Lung (tissue), 12 donors: ENCODE measurements around the gene TFIP11. TPM values are rescaled to one million over a fixed set of nuclear protein-coding genes. Genes with fewer than 3 reads are reported as not detected.
A peak's percentile ranks its signal among the peaks of the same experiment; 100 is the strongest.

Experiments used
- ATAC-seq: fragments of 200-7000 bp; cut with Tn5 transposase; one replicate; pipeline ENCODE4 v1.9.1; 2020; ENCODE audit warnings: moderate number of reproducible peaks; ENCODE audit not compliant: insufficient read depth, low FRiP score
- DNase-seq, 3 donors: peaks; one replicate each; pipeline ENCODE4 v3.0.0-alpha.2; 2013 to 2017
- H3K27ac ChIP-seq, 2 donors: one replicate each; pipeline ENCODE4 v1.5.1; 2013; ENCODE audit warnings: mild to moderate bottlenecking in 2 of 2, moderate library complexity in 2 of 2, control low read depth in 1 of 2, inconsistent platforms in 1 of 2, low read depth in 1 of 2, low read length in 1 of 2
- H3K27me3 ChIP-seq, 3 donors: one replicate each; pipeline ENCODE4 v1.5.1; 2013; ENCODE audit warnings: low read length in 2 of 3; ENCODE audit not compliant: control insufficient read depth in 3 of 3, insufficient read depth in 3 of 3
- H3K36me3 ChIP-seq, 4 donors: one replicate each; pipeline ENCODE4 v1.5.1; 2013; ENCODE audit warnings: low read length in 4 of 4, mild to moderate bottlenecking in 1 of 4, moderate library complexity in 1 of 4; ENCODE audit not compliant: control insufficient read depth in 4 of 4, insufficient read depth in 4 of 4
- H3K4me1 ChIP-seq, 5 donors: one replicate each; pipeline ENCODE4 v1.5.1; 2013; ENCODE audit warnings: low read length in 5 of 5, mild to moderate bottlenecking in 2 of 5, moderate library complexity in 1 of 5; ENCODE audit not compliant: control insufficient read depth in 5 of 5, insufficient read depth in 5 of 5
- H3K4me3 ChIP-seq: one replicate; pipeline ENCODE4 v1.5.1; 2013; ENCODE audit warnings: mild to moderate bottlenecking, control low read depth, moderate library complexity
- H3K9ac ChIP-seq, 2 donors: one replicate each; pipeline ENCODE4 v1.5.1; 2013; ENCODE audit warnings: low read length in 2 of 2, control low read depth in 1 of 2; ENCODE audit not compliant: insufficient read depth in 1 of 2
- H3K9me3 ChIP-seq, 4 donors: one replicate each; pipeline ENCODE4 v1.5.1; 2013; ENCODE audit warnings: low read length in 3 of 4, mild to moderate bottlenecking in 1 of 4, moderate library complexity in 1 of 4; ENCODE audit not compliant: control insufficient read depth in 4 of 4, insufficient read depth in 3 of 4
- WGBS, 2 donors: extraction: QIAGEN DNeasy Blood & Tissue Kit; methylation state at CpG; one replicate each; pipeline ENCODE4 v1.1.7; 2013; 5-methylcytosine and 5-hydroxymethylcytosine counted together
- polyA plus RNA-seq, 2 donors: library from polyadenylated mRNA; stranded (reverse); fragments of 200-250 nt; gene quantifications; one replicate each; pipeline ENCODE4 v1.2.1, GENCODE V29; 2013
- total RNA-seq, 2 donors: library from RNA; depleted of rRNA in 1 of 2; stranded (reverse); fragments of >200 nt in 1 of 2; gene quantifications; one replicate each; pipeline ENCODE4 v1.2.1, GENCODE V29; 2014 to 2021
- TF ChIP-seq, protein P1 (sequence below): IDR thresholded peaks from 2 replicates; pipeline ENCODE4 v1.5.1; 2012; ENCODE audit warnings: mild to moderate bottlenecking; ENCODE audit errors: control extremely low read depth, extremely low read depth
- donor health status: control.
- donor health status: control.
- donor health status: Bipolar disorder and iron deficiency.
- donor health status: healthy.
- donor health status: DM: yes; HTN: yes; CAD: no.

Gene TFIP11
- total and polyA plus RNA-seq, 4 donors: 18.4 to 37.2 (median 24.5) TPM

DNA sequence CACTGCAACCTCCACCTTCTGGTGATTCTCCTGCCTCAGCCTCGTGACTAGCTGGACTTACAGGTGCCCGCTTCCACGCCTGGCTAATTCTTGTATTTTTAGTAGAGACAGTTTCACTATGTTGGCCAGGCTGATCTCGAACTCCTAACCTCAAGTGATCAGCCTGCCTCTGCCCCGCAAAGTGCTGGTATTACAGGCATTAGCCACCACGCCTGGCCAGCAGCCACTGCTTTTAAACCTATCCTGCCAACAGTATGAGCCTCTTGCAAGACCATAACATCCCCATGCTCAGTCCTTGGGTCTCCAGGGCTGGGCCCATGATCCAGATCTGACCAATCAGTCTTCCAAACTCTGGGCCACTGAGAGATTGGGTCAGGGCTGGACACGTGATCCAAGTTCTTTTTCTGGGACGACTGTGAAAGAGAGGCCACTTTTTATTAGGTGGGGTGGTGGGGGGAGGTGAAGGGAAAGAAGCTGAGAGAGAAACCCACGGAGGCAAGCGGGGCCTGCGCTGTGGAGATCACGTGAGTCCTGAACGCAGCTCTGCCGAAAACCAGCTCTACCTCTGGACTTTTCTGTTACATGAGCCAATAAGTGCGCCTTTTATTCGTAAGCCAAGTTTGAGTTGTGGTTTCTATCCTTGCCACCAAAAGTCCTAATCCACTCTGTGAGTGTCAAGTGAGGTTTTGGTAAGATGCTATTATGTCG is 65.3 kb downstream of the TFIP11 start:
- Histone ChIP-seq H3K9ac (no peak overlapping the region), H3K9me3 (no peaks in the 10 kb centered on the region), H3K4me3 (no peak overlapping the region), H3K27ac (no peak overlapping the region), H3K36me3 (peaks cover 0 to 13% (median 3%) of the 10 kb centered on the region in 4 donors), H3K4me1 (no peaks in the 10 kb centered on the region), H3K27me3 (no peaks in the 10 kb centered on the region)
- ATAC-seq (no peak), DNase-seq (no peak)
- TF ChIP-seq, protein P1, sequence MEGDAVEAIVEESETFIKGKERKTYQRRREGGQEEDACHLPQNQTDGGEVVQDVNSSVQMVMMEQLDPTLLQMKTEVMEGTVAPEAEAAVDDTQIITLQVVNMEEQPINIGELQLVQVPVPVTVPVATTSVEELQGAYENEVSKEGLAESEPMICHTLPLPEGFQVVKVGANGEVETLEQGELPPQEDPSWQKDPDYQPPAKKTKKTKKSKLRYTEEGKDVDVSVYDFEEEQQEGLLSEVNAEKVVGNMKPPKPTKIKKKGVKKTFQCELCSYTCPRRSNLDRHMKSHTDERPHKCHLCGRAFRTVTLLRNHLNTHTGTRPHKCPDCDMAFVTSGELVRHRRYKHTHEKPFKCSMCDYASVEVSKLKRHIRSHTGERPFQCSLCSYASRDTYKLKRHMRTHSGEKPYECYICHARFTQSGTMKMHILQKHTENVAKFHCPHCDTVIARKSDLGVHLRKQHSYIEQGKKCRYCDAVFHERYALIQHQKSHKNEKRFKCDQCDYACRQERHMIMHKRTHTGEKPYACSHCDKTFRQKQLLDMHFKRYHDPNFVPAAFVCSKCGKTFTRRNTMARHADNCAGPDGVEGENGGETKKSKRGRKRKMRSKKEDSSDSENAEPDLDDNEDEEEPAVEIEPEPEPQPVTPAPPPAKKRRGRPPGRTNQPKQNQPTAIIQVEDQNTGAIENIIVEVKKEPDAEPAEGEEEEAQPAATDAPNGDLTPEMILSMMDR: no peak
- WGBS, 2 donors: 86 to 89% methylated on average over 17 of the region's 17 CpGs

DNA sequence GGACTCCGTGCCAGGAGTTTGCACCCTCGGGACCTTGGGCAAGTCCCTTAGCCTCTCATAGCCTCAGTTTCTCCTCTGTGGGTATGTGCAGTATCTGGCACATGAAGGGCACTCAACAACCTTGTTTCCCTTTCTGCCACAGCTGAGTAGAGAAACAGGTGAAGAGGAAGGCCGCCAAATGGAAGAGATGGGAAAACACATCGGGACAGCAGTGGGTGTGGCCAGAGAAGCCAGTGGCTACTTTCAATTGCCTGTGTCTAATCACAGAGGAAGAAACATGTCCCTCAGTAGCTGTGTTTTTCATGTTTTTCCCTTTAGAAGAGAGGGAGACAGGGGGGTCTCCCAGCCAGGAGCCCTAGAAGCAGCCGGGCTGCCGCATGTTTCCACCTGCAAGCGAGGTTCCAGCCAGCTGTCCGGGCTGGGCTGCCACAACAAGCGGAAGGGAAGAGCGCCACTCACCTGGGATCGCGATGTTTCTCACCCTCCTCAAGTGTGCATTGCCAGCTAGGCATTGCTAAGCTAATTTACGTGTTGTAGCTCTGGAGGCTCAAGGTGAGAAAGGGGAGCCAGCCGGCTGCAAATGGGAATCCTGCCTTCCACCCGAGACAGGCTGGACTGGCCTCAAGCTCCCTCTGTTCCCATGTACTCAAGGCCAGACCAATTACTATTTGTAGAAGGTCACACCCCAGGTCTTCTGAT is 66.5 kb downstream of the TFIP11 start:
- H3K9me3 ChIP-seq: no peaks in the 10 kb centered on the region
- peaks cover 0 to 3% (median 0%) of the 10 kb centered on the region in 4 donors for H3K36me3 ChIP-seq
- H3K4me3 ChIP-seq: no peak overlapping the region
- H3K4me1 ChIP-seq: no peaks in the 10 kb centered on the region
- DNase-seq (no peak), ATAC-seq (no peak)
- no peak overlapping the region for H3K9ac ChIP-seq
- WGBS, 2 donors: 77 to 85% methylated on average over 15 of the region's 15 CpGs
- no peaks in the 10 kb centered on the region for H3K27me3 ChIP-seq
- TF ChIP-seq, protein P1: no peak
- H3K27ac ChIP-seq: no peak overlapping the region

DNA sequence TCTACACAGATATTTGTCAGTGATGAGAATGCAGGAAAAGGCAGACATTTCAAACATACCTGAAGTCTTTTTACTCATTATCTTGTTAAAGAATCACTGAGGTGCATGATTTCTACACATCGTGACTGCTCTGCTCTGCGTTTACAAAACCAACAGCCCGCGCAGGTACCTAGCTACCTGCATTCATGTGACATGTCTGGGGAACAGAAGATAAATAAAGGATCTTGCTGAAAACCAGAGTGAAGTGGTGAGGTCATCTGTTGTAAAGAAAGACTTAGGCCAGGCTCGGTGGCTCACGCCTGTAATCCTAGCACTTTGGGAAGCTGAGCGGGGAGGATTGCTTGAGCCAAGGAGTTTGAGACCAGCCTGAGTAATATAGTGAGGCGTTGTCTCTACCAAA is 67.5 kb downstream of the TFIP11 start:
- H3K9me3 ChIP-seq: no peaks in the 10 kb centered on the region
- no peak overlapping the region for H3K4me3 ChIP-seq
- no peak overlapping the region for H3K9ac ChIP-seq
- peak in 1 of 3 donors; percentile 8 for DNase-seq
- no peak overlapping the region for H3K27ac ChIP-seq
- H3K27me3 ChIP-seq: no peaks in the 10 kb centered on the region
- peaks cover 0 to 3% (median 0%) of the 10 kb centered on the region in 4 donors for H3K36me3 ChIP-seq
- no peak for ATAC-seq
- TF ChIP-seq, protein P1: no peak
- H3K4me1 ChIP-seq: no peaks in the 10 kb centered on the region
- 72 to 82% methylated on average over 8 of the region's 8 CpGs for WGBS, 2 donors
